NCI-H2107 (cell line): ENCODE results near the gene ATP10D.
"Not testable (repeated sequence)": the region's sequence is repeated elsewhere in the genome, so short reads cannot be mapped to it uniquely, and the experiment has no call there.

ENCODE experiments used
- DNase-seq: peaks from one replicate; lab custom pipeline; 2025; lab: John Stamatoyannopoulos, UW

Gene ATP10D

GRCh38 chr4:47535567-47536147 is 50.6 kb downstream of the ATP10D start:
- no peak for DNase-seq

- DNase-seq, result no peak
These were observed 51.9 kb downstream of the ATP10D start for GRCh38 chr4:47536966-47537365.

GRCh38 chr4:47538111-47538824 is 53.2 kb downstream of the ATP10D start:
- no peak for DNase-seq

DNA sequence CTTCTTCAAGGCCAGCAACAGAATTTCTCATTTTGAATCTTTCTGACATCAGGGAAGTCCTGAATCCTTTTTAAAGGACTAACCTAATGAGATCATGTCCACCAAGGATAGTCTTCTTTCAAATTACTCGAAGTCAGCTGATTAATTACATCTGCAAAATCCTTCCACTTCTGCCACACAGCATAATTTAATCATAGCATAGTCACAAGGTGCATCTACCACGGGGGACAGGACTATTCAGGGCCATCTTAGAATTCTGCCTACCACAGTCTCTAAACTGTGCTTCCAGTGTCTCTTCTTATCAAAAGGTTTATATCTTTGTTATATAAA is 53.7 kb downstream of the ATP10D start:
- DNase-seq, result no peak

- not testable (repeated sequence) for DNase-seq
These were observed 57.6 kb downstream of the ATP10D start for GRCh38 chr4:47542640-47543039.

DNA sequence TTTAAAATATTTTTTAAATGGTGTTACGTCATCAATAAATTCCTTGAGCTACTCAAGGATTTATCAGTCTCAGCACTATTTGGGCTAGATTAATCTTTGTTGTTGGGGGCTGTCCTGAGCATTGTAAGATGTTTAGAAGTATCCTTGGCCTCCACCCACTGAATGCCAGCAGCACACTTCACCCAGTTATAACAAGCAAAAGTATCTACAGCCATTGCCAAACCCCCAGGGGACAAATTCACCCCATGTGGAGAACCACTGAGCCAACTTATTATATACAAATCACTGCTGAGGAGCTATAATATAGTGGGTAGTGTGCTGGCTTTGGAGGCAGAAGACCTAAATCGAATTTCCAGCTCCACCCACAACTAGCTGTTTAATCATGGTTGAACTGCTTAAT is 58.3 kb downstream of the ATP10D start:
- DNase-seq, result no peak

- DNase-seq, result not testable (repeated sequence)
These were observed 65.3 kb downstream of the ATP10D start for GRCh38 chr4:47550357-47550756.

GRCh38 chr4:47550899-47551548 is 65.9 kb downstream of the ATP10D start:
- no peak for DNase-seq

DNA sequence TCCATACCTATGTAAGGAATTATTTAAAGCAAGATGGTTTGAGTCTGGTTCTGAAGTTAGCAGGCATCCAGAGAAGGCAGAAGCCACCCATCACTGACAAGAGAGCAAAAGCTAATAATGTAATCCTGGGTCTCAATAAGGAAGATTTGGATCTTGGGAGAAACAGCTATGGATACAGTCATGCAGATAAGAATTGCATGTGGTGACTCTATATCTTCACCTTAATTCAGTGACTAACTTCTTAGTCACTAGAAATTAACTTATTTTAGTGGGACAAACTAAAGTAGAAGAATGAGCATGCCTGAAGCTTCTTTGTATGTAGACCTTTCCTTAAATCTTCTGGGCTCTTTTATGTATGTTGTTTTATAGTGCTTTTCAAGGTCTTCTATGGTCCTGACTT is 66.6 kb downstream of the ATP10D start:
- no peak for DNase-seq

DNA sequence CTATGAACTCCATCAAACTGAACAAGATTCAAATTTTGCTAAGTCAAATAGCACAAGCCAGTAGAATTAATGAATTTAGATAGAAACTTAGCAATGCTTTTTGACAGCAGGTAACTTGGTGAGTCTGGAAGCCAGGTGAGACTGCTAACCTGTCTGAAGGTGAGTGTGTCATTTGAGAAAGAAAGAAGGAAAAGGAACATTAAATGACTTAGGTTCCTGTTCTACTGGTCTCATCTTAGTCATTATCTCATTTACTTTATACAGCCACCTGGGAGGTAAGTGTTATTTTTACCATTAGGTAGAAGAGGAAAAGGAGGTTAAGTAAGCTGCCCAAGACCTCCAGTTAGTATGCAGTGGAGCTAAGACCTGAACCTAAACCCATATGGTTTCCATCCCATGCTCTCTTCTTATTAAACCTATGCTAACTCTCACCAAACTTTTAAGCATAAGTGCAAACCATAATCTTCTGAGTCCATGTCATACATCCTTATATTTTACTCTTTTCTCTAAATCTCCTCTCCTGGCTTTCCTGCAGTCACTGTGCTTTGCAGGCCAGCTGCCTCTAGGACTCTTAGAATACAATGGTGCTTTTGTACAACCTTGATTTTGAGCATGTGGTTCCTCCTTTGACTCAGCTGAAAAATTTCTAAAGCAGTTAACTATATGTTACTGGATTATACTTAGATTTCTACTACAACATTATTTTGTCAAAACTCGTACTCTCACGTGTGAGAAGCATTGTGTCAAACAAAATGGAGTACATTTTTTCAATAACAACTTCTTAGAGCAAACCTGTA is 68.5 kb downstream of the ATP10D start:
- DNase-seq, result no peak

DNA sequence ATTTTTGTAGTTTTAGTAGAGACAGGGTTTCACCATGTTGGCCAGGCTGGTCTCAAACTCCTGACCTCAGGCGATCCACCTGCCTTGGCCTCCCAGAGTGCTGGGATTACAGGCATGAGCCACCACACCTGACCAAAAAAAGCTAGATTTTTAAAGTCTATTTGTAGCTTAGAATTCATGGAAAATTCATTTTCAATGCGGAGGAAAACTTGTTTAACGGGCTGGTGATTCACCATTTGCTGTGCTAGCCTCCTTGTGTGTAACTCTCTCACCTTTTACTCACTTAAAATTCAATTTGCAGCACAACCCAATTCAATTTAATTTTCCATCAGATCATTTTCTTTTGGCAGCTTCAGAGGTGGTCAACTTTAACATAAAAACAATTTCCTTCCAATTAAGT is 70.8 kb downstream of the ATP10D start:
- not testable (repeated sequence) for DNase-seq

DNA sequence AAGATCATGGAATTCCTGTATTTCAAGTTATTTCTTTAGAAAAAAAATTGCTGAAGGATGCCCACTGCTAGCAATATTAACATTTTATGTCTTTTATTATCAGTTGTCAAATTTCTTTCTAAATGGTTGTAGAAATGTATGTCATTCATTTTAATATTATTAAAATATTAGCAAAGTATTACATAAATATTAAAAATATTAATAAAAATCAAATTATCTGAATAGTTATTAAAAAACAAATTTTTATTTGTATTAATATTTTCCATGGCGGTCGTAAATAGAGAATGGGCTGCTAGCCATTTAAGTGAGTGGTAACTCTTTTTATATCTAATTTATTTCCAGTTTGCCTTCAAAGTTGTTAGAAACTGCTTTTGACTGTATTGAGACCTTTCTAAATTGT is 72.2 kb downstream of the ATP10D start:
- DNase-seq, result no peak

DNA sequence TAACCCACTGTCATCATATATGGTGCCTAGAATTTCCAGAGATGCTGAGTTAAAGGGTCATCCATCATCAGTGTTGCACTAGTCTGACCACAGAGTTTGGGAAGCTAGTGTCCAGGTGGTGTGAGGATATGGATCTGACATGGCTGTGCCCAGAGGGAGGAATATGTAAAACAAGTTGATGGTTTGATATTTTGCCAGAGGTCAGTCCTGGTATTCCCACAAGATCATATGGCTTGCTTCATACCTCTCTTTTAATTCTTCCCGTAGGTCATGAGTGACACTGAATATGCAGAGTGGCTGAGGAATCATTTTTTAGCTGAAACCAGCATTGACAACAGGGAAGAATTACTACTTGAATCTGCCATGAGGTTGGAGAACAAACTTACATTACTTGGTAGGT is 75.6 kb downstream of the ATP10D start:
- DNase-seq, result no peak

DNA sequence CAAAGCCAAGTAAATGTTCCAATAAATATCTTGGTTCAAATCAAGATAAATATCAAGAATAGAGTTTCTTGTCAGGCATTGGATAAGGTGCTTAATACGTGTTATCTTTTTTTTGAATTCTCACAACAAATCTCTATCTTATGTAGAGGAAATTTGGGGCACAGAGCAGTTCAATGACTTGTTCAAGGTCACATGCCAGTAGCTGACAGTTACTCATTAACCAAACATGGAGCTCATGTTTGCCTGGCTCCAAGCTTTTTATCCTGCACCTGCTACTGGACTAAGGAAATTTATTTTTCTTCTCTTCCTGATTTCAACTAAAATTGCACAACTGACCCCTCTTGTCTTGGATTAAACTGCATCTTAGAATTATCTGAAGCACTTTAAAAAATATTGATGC is 76.3 kb downstream of the ATP10D start:
- no peak for DNase-seq

DNA sequence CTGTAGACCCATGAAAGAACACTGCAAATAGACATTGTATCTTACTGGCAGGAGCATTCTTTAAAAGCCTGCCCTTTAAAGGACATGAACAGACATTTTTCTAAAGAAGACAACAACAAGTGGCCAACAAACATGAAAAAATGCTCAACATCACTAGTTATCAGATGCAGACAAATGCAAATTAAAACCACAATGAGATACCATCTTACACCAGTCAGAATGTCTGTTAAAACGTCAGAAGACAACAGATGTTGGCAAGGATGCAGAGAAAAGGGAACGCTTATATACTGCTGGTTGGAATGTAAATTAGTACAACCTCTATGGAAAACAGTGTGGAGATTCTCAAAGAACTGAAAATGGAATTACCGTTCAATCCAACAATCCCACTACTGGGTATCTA is 77.2 kb downstream of the ATP10D start:
- no peak for DNase-seq

DNA sequence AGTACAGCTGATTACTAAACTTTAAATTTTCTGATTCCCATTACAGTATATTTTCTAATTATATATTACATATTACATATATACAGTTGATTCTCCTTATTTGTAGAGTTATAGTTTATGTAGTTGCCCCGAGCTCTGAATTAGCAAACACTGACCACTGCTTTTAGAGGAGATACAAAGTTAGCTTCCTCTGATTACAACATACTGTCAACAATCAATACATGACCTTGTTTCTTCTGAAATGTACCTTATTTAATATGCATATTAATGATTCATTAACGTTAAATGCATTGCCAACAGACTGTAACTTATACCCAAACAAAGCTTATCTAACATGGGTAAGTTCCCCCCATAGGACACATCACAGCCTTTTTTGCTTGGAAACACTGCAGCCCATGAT is 81.5 kb downstream of the ATP10D start:
- DNase-seq, result no peak

DNA sequence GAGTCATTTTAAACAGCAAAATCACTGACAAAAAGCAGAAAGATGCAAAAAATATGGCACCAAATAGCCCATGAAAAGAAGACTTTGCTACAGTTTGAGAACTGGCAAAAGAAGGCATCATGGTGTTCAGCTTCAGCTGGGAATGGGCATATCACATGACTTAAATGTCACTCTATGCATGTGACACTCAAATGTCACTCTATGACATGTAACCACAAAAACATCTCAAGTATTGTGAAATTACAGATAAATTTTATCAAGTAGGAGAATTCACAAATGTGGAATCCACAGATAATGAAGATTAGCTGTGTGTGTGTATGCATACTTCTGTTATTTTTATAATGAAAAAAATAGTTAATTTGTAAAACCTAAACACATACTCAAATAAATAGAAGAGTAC is 81.9 kb downstream of the ATP10D start:
- DNase-seq, result no peak

- DNase-seq, result no peak
These were observed 82.4 kb downstream of the ATP10D start for GRCh38 chr4:47567511-47567910.

DNA sequence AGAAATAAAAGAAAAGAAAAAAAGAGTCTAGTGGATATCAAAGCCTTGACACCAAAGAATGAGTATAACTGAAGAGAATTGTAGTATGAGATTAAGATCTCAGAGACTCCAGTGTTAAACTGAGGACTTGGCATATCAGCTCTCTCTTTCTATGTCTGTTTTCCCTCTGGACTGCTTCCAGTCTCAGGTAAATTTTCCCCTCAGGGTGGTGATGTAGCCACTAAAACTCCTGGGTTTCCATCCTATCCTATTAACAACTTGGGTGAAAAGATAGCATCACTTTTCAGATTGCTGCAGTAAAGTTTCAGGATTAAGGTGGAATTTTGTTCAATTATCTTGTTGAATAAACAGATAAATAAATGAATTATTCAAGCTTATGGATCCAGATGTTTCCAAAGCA is 85.7 kb downstream of the ATP10D start:
- no peak for DNase-seq

DNA sequence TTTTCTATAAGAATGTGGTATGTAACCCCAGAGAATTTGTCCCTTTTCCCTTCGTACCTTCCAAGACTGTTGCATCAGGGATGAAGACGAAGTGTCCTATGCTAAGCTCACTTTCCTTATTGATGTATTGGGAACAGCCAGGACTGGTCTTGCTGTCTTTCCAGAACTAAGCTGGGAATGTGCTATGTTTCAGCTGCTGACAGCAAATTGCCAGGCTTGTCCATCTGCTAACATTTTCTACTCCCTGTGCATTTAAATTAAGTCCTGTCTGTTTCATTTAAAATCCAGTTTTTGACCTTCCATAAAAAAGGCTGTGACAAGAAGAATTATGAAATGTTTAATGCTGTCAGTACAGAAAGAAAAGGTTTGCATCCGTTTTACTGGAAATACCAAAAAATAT is 87.9 kb downstream of the ATP10D start:
- DNase-seq, result no peak

GRCh38 chr4:47577779-47578553 is 92.9 kb downstream of the ATP10D start:
- no peak for DNase-seq

DNA sequence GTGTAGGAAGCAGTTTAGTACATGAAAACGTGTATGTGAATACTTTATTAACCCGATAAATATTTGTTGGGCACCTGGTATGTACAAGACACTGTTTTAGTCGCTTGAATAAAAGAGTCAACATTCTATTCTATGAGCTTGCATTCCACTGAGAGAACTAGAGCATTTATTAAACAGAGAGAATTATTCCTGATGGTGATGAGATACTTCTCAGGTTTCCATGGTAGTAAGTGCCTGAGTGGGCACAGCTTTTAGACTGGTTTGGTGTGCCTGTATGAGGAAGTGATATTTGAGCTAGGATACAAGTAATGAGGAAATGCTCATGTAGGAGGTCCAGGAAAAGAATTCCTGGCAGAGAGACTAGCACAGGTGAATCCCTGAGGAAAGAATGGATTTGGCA is 94.2 kb downstream of the ATP10D start:
- DNase-seq, result no peak
